WERI-Rb-1 (cell line): Measurements from ENCODE around the gene SGK2.
"Not testable (repeated sequence)": the region's sequence is repeated elsewhere in the genome, so short reads cannot be mapped to it uniquely, and the experiment has no call there.

ENCODE experiments used
- DNase-seq: peaks from one replicate; pipeline ENCODE4 v3.0.0-alpha.2; 2020
- H3K27ac ChIP-seq: fragments of 250-450 bp; sonication (Bioruptor Pico); 2 replicates; pipeline ENCODE4 v1.5.1; 2020; ENCODE audit warnings: mild to moderate bottlenecking, moderate library complexity
- H3K27me3 ChIP-seq: fragments of 250-450 bp; sonication (Bioruptor Pico); 2 replicates; pipeline ENCODE4 v1.5.1; 2021; ENCODE audit warnings: mild to moderate bottlenecking, low read depth, moderate library complexity; ENCODE audit not compliant: insufficient read depth, severe bottlenecking
- H3K36me3 ChIP-seq: fragments of 250-450 bp; sonication (Bioruptor Pico); 2 replicates; pipeline ENCODE4 v1.5.1; 2020; ENCODE audit warnings: mild to moderate bottlenecking, moderate library complexity
- H3K4me3 ChIP-seq: 2 replicates; pipeline ENCODE4 v1.5.1; 2011; ENCODE audit warnings: low read depth, mild to moderate bottlenecking, control low read depth, low read length
- H3K9me3 ChIP-seq: fragments of 250-450 bp; sonication (Bioruptor Pico); 2 replicates; pipeline ENCODE4 v1.5.1; 2021; ENCODE audit warnings: mild to moderate bottlenecking, moderate library complexity; ENCODE audit not compliant: severe bottlenecking
- CTCF ChIP-seq: IDR thresholded peaks from 2 replicates; pipeline ENCODE4 v1.5.1; 2011; ENCODE audit warnings: low read depth, mild to moderate bottlenecking, control low read depth, inconsistent platforms, low read length

Gene SGK2

GRCh38 chr20:43584448-43585136, 25.8 kb downstream of the SGK2 start:
- no peak for DNase-seq
- no peaks in the 10 kb centered on the region for H3K36me3 ChIP-seq
- no peak overlapping the region for H3K27ac ChIP-seq
- TF ChIP-seq CTCF: no peak
- no peaks in the 10 kb centered on the region for H3K27me3 ChIP-seq
- no peak overlapping the region for H3K4me3 ChIP-seq
- H3K9me3 ChIP-seq: no peaks in the 10 kb centered on the region

- peak; percentile 13 for DNase-seq
- Histone ChIP-seq H3K4me3 (no peak overlapping the region), H3K27me3 (no peaks in the 10 kb centered on the region), H3K9me3 (no peaks in the 10 kb centered on the region), H3K36me3 (no peaks in the 10 kb centered on the region), H3K27ac (no peak overlapping the region)
- TF ChIP-seq CTCF: no peak
Observed at GRCh38 chr20:43586641-43587040, 27.8 kb downstream of the SGK2 start.

GRCh38 chr20:43588526-43588925, 29.7 kb downstream of the SGK2 start:
- H3K9me3 ChIP-seq, H3K27me3 ChIP-seq, H3K27ac ChIP-seq, DNase-seq, H3K36me3 ChIP-seq, H3K4me3 ChIP-seq: not testable (repeated sequence)

- H3K4me3 ChIP-seq: peak overlapping the region; percentile 74
- peak; percentile 25 for DNase-seq
- H3K27me3 ChIP-seq: no peaks in the 10 kb centered on the region
- TF ChIP-seq CTCF: no peak
- no peaks in the 10 kb centered on the region for H3K9me3 ChIP-seq
- H3K27ac ChIP-seq: peak overlapping the region; percentile 92
- H3K36me3 ChIP-seq: peaks cover 9% of the 10 kb centered on the region
Observed at GRCh38 chr20:43590036-43590391, 31.2 kb downstream of the SGK2 start.

- no peak for TF ChIP-seq CTCF
- H3K9me3 ChIP-seq: no peaks in the 10 kb centered on the region
- H3K4me3 ChIP-seq: peak within 1 kb of the TSS; percentile 74
- no peaks in the 10 kb centered on the region for H3K27me3 ChIP-seq
- H3K36me3 ChIP-seq: peaks cover 16% of the 10 kb centered on the region
- peak; percentile 93 for DNase-seq
- peak within 1 kb of the TSS; percentile 92 for H3K27ac ChIP-seq
Observed at GRCh38 chr20:43590392-43591303, 31.8 kb downstream of the SGK2 start, which contains the start of gene IFT52. TSS of gene IFT52 (plus strand) at chr20:43590937. CDS start at chr20:43594699, 3,762 bp downstream.

- H3K9me3 ChIP-seq, DNase-seq, H3K27me3 ChIP-seq, H3K4me3 ChIP-seq, H3K27ac ChIP-seq: not testable (repeated sequence)
- H3K36me3 ChIP-seq: peaks cover 51% of the 10 kb centered on the region
Observed at GRCh38 chr20:43601960-43602359, 43.1 kb downstream of the SGK2 start.
